OCI-LY1 (cell line): ENCODE measurements around the gene SLC47A2.

Experiments
- H2AFZ ChIP-seq: fragments of 200-600 bp; sonication (generic), shearing (Covaris generic); 2 replicates; pipeline ENCODE4 v1.6.0; 2014; ENCODE audit warnings: antibody characterized with exemption, mild to moderate bottlenecking, low read length
- H3F3A ChIP-seq: fragments of 200-600 bp; sonication (generic), shearing (Covaris generic); 2 replicates; pipeline ENCODE4 v1.6.0; 2014; ENCODE audit warnings: mild to moderate bottlenecking, antibody characterized with exemption, low read length, moderate library complexity; ENCODE audit not compliant: insufficient read depth
- H3K27ac ChIP-seq: fragments of 200-600 bp; sonication (generic); 2 replicates; pipeline ENCODE4 v1.5.1; 2014; ENCODE audit warnings: low read length, mixed run types, mild to moderate bottlenecking, low read depth; ENCODE audit not compliant: poor library complexity, severe bottlenecking
- H3K27me3 ChIP-seq: fragments of 200-600 bp; sonication (generic); 2 replicates; pipeline ENCODE4 v1.6.0; 2014; ENCODE audit warnings: antibody characterized with exemption, mild to moderate bottlenecking, low read length, moderate library complexity; ENCODE audit not compliant: insufficient read depth
- H3K36me3 ChIP-seq: fragments of 200-600 bp; sonication (generic); 2 replicates; pipeline ENCODE4 v1.6.1; 2014; ENCODE audit warnings: mild to moderate bottlenecking, antibody characterized with exemption, low read length, moderate library complexity, mixed read lengths; ENCODE audit not compliant: insufficient read depth
- H3K4me1 ChIP-seq: fragments of 200-600 bp; sonication (generic); 2 replicates; pipeline ENCODE4 v1.5.1; 2014; ENCODE audit warnings: mild to moderate bottlenecking, low read length, moderate library complexity; ENCODE audit not compliant: insufficient read depth, severe bottlenecking
- H3K4me2 ChIP-seq: fragments of 200-600 bp; sonication (generic), shearing (Covaris generic); 2 replicates; pipeline ENCODE4 v1.6.1; 2014; ENCODE audit warnings: low read length
- H3K4me3 ChIP-seq: fragments of 200-600 bp; sonication (generic); 2 replicates; pipeline ENCODE4 v1.5.1; 2014; ENCODE audit warnings: low read length, low read depth, mild to moderate bottlenecking, mixed read lengths; ENCODE audit not compliant: poor library complexity, severe bottlenecking
- H3K79me2 ChIP-seq: fragments of 200-600 bp; shearing (Covaris generic); 2 replicates; pipeline ENCODE4 v1.6.1; 2016; ENCODE audit warnings: mixed run types, low read length, mixed read lengths; ENCODE audit not compliant: insufficient read depth
- H3K9ac ChIP-seq: fragments of 200-600 bp; sonication (generic), shearing (Covaris generic); 2 replicates; pipeline ENCODE4 v1.6.1; 2014; ENCODE audit warnings: mild to moderate bottlenecking, low read length, mixed read lengths
- H3K9me2 ChIP-seq: fragments of 200-600 bp; sonication (generic), shearing (Covaris generic); 2 replicates; pipeline ENCODE4 v1.6.1; 2014; ENCODE audit warnings: low read depth, mild to moderate bottlenecking, low read length, mixed read lengths
- H3K9me3 ChIP-seq: fragments of 200-600 bp; shearing (Covaris generic); 2 replicates; pipeline ENCODE4 v1.6.1; 2014; ENCODE audit warnings: low read length, mixed read lengths
- H4K20me1 ChIP-seq: fragments of 200-600 bp; sonication (generic), shearing (Covaris generic); 2 replicates; pipeline ENCODE4 v1.6.0; 2016; ENCODE audit warnings: mild to moderate bottlenecking, low read length; ENCODE audit not compliant: insufficient read depth
- CTCF ChIP-seq: fragments of 200-600 bp; sonication (generic), shearing (Covaris generic); IDR thresholded peaks from 2 replicates; pipeline ENCODE4 v1.5.1; 2017; ENCODE audit warnings: mild to moderate bottlenecking, antibody characterized with exemption, low read length, moderate library complexity, mixed read lengths
- EZH2 ChIP-seq: fragments of 200-600 bp; sonication (generic), shearing (Covaris generic); IDR thresholded peaks from 2 replicates; pipeline ENCODE4 v1.8.0; 2017; ENCODE audit warnings: borderline replicate concordance, mixed run types, mild to moderate bottlenecking, antibody characterized with exemption, low read length, moderate library complexity, mixed read lengths

SLC47A2 gene

GRCh38 chr17:19740933-19741332, 24.5 kb upstream of the SLC47A2 start:
- TF ChIP-seq CTCF: no peak
- no peak for TF ChIP-seq EZH2
- Histone ChIP-seq H4K20me1 (no peaks in the 10 kb centered on the region), H3K36me3 (no peaks in the 10 kb centered on the region), H3K4me3 (no peak overlapping the region), H3K9me2 (no peaks in the 10 kb centered on the region), H3K79me2 (no peaks in the 10 kb centered on the region), H3K9ac (no peak overlapping the region), H2AFZ (no peak overlapping the region), H3K9me3 (no peaks in the 10 kb centered on the region), H3K4me2 (no peak overlapping the region), H3K27me3 (no peaks in the 10 kb centered on the region), H3F3A (no peaks in the 10 kb centered on the region), H3K4me1 (no peaks in the 10 kb centered on the region), H3K27ac (no peak overlapping the region)

GRCh38 chr17:19739241-19740201, 23.1 kb upstream of the SLC47A2 start:
- Histone ChIP-seq H3K9me3 (no peaks in the 10 kb centered on the region), H3K4me2 (no peak overlapping the region), H3K79me2 (no peaks in the 10 kb centered on the region), H3K27ac (no peak overlapping the region), H2AFZ (no peak overlapping the region), H3K27me3 (no peaks in the 10 kb centered on the region), H3K9ac (no peak overlapping the region), H3K36me3 (no peaks in the 10 kb centered on the region), H3K4me1 (no peaks in the 10 kb centered on the region), H3F3A (no peaks in the 10 kb centered on the region), H3K9me2 (no peaks in the 10 kb centered on the region), H3K4me3 (no peak overlapping the region), H4K20me1 (no peaks in the 10 kb centered on the region)
- no peak for TF ChIP-seq CTCF
- TF ChIP-seq EZH2: no peak

- H3K27me3 ChIP-seq: no peaks in the 10 kb centered on the region
These were observed 22.4 kb upstream of the SLC47A2 start for GRCh38 chr17:19738757-19739156.

More at GRCh38 chr17:19738757-19739156, 22.4 kb upstream of the SLC47A2 start:
- no peaks in the 10 kb centered on the region for H4K20me1 ChIP-seq
- no peaks in the 10 kb centered on the region for H3K4me1 ChIP-seq
- H3K4me3 ChIP-seq: no peak overlapping the region
- no peaks in the 10 kb centered on the region for H3K36me3 ChIP-seq
- no peak overlapping the region for H3K4me2 ChIP-seq
- no peak overlapping the region for H3K9ac ChIP-seq
- no peak overlapping the region for H2AFZ ChIP-seq
- no peaks in the 10 kb centered on the region for H3K9me3 ChIP-seq
- H3K9me2 ChIP-seq: no peaks in the 10 kb centered on the region
- no peaks in the 10 kb centered on the region for H3K79me2 ChIP-seq
- TF ChIP-seq EZH2 (no peak), CTCF (no peak)
- H3K27ac ChIP-seq: no peak overlapping the region
- H3F3A ChIP-seq: no peaks in the 10 kb centered on the region
